ENCODE results near the gene PAIP2.
"Not testable (repeated sequence)": the region's sequence is repeated elsewhere in the genome, so short reads cannot be mapped to it uniquely, and the experiment has no call there.

PAIP2 gene

DNA sequence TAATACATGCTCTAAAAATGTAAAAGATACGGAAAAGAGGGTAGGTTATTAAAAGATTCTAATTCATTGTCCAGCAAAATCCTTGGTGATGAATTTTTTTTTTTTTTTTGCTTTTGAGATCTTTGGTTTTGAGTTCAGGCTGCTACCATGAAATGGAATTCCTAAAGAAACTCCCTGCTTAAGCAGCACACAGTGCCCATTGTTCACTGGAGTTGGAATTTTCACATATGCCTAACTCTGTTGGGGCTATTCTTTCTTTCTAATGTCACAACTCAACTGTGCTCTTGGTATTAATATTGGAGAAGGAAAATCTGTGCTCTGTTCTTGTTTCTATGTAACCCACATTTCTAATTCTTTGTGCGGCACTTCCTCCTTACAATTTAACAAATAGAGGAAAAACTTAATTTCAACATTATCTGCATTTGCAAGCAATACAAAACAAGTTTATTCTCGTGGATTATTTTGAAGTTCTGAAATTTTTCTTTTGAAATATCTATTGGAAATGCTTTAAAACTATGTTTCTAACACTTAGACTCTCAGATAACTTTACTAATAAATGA is 26.5 kb upstream of the PAIP2 start:
- DNase-seq (ENCODE audit: low read depth), result no peak

GRCh38 chr5:139335811-139336210 is 5.8 kb upstream of the PAIP2 start:
- no peak for DNase-seq (ENCODE audit: low read depth)

DNA sequence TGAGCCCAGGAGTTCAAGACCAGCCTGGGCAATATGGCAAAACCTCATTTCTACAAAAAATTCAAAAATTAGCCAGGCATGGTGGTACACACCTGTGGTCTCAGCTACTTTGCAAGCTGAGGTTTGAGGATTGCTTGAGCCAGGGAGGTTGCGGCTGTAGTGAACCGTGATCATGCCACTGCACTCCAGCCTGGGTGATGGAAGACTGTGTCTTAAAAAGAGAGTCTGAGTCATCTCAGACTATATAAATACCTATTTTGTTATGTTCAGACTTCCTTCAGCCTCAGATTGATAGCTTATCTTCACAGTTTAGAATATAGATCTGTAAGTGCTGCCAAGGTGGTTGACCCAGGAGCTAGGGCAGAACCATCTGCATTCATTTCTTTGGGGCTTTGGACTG is 1.6 kb upstream of the PAIP2 start:
- no peak for DNase-seq (ENCODE audit: low read depth)

- no peak for DNase-seq (ENCODE audit: low read depth)
Observed at GRCh38 chr5:139341187-139341688, 416 bp upstream of the PAIP2 start.

- peak; percentile 67 for DNase-seq (ENCODE audit: low read depth)
Observed at GRCh38 chr5:139342423-139342723, 719 bp downstream of the PAIP2 start.

DNA sequence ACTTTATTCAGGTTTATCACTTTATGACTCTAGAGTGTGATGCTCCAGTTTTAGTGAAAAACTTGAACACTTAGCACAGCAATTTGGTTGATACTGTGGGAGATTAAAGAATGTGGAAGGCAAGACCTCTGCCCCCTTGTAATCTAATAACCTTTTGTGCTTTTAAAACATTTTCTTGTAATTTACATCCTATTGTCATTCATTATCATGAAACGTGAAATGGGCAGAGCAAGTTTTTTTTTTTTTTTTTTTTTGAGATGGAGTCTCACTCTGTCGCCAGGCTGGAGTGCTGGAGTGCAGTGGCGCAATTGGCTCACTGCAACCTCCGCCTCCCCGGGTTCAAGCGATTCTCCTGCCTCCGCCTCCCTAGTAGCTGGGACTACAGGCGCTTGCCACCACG is 1.8 kb downstream of the PAIP2 start:
- no peak for DNase-seq (ENCODE audit: low read depth)

DNA sequence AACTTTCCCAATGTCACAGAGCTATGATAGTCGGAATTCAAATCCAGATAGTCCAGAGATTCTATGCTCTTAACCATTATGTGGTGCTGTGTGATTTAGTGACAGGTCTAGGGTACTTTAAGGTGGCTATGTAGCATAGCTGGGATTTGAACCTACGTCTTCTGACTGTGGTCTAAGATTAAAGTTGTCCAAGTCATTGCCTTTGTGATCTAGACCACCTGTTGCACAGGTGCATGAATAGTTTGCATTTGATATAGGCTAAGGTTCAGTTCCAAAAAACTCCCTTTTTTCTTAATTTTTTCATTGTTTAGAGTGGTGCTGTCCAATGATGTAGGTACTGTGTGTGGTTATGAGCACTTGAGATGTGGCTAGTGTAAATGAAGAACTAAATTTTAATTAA is 2.5 kb downstream of the PAIP2 start:
- DNase-seq (ENCODE audit: low read depth), result no peak

DNA sequence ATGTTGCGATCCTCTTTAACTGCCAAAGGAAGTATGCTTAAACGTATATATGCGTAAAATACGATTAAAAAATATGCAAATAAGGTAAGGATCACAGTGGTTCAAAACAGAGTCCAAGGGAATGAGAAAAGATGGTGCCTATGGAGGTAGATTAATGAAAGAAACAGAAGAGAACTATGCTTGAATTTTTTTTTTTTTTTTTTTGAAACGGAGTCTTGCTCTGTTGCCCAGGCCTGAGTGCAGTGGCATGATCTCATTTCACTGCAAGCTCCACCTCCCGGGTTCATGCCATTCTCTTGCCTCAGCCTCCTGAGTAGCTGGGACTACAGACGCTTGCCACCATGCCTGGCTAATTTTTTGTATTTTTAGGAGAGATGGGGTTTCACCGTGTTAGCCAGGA is 3.8 kb downstream of the PAIP2 start:
- not testable (repeated sequence) for DNase-seq (ENCODE audit: low read depth)

DNA sequence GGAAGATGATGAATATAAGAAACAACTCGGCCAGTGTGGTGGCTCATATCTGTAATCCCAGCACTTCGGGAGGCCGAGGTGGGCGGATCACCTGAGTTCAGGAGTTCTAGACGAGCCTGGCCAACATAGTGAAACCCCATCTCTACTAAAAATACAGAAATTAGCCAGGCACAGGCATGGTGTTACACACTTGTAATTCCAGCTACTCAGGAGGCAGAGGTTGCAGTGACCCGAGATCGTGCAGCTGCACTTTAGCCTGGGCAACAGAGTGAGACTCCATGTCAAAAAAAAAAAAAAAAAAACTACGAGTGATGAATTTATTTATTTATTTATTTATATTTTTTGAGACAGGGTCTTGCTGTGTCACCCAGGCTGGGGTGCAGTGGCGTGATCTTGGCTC is 6.2 kb downstream of the PAIP2 start:
- DNase-seq (ENCODE audit: low read depth), result not testable (repeated sequence)

GRCh38 chr5:139354186-139354585 is 12.5 kb downstream of the PAIP2 start:
- DNase-seq (ENCODE audit: low read depth), result no peak

GRCh38 chr5:139355900-139356299 is 14.2 kb downstream of the PAIP2 start:
- not testable (repeated sequence) for DNase-seq (ENCODE audit: low read depth)

DNA sequence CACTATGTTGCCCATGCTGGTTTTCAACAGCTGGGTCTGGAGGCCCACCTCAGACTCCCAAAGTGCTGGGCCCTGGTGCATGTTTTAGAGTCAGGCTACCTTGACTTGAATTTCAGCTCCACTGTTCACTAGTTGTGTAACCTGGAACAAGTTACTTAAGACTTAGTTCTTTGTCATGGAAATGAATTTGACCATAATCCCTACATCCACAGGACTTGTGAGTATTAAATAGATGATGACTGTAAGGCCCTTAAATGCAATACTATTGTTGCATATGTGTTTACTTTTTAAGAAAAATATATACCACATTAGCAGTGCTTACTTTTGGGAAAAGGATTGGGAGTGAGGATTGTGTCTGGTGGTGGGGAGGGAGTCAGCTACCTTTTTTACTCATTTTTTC is 16.4 kb downstream of the PAIP2 start:
- no peak for DNase-seq (ENCODE audit: low read depth)

DNA sequence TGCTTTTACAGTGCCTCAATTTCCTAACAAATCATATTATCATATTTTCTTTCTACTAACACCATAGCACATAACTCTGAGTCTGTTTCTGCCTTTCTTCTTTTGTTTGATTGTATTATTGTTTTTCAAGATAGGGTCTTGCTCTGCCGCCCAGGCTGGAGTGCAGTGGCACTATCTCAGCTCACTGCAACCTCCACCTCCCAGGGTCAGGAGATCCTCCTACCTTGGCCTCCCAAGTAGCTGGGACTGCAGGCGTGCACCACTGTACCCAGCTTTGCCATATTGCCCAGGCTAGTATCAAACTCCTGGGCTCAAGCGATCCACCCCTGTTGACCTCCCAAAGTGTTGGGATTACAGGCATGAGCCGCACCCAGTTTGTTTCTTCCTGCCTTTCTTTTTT is 18.7 kb downstream of the PAIP2 start:
- no peak for DNase-seq (ENCODE audit: low read depth)

DNA sequence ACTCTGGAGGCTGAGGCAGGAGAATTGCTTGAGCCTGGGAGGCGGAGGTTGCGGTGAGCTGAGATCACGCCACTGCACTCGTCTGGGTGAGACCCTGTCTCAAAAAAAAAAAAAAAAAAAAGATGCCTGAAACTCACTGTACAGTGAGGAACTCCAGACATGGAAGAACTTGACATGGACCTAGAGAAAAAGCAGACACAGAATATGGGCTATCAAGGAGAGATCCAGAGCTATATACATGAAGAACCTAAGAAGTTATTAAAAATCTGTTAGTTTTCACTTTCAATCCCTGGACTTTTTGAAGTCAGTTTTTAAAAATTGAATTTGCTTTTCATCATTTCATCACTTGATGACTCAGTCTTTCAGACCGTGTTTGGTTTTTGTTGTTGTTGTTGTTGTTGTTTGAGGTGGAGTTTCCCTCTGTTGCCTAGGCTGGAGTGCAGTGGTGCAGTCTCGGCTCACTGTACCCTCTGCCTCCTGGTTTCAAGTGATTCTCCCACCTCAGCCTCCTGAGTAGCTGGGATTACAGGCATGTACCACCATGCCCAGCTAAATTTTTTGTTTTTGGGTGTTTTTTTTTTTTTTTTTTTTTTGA is 20.3 kb downstream of the PAIP2 start:
- no peak for DNase-seq (ENCODE audit: low read depth)

GRCh38 chr5:139363937-139364336 is 22.3 kb downstream of the PAIP2 start:
- no peak for DNase-seq (ENCODE audit: low read depth)

- no peak for DNase-seq (ENCODE audit: low read depth)
Observed at GRCh38 chr5:139364466-139364865, 22.8 kb downstream of the PAIP2 start.

DNA sequence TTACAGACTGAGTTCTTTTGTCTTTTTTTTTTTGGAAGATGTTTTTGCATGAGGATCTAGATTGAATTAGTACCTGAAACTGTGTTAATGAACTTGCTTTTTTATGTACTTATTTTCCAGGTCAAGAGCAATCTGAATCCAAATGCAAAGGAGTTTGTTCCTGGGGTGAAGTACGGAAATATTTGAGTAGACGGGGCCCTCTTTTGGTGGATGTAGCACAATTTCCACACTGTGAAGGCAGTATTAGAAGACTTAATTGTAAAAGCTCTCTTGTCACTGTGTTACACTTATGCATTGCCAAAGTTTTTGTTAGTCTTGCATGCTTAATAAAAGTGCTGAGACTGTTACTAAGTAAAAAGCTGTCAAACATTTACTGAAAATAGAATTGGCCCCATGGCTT is 27.0 kb downstream of the PAIP2 start:
- DNase-seq (ENCODE audit: low read depth), result no peak

DNA sequence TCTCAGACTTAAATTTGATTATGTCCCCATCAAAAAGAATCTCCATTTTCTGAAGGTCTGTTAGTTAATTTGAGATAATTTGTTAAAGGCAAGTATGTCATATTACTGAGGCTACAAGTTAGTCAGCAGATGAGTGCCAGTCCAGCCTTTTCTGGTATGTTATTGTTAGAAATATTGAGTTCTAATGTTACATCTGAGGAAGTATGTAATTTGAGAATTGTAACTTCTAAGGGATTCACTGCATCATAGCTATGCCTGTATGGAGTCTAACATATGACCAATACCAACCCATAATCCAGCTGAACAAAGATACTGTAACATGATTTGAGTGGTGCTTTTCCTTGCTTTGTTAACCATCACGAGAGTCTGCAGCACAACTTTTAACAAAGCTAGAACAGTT is 27.5 kb downstream of the PAIP2 start:
- no peak for DNase-seq (ENCODE audit: low read depth)

- no peak for DNase-seq (ENCODE audit: low read depth)
Observed at GRCh38 chr5:139371482-139372435, 30.1 kb downstream of the PAIP2 start.

DNA sequence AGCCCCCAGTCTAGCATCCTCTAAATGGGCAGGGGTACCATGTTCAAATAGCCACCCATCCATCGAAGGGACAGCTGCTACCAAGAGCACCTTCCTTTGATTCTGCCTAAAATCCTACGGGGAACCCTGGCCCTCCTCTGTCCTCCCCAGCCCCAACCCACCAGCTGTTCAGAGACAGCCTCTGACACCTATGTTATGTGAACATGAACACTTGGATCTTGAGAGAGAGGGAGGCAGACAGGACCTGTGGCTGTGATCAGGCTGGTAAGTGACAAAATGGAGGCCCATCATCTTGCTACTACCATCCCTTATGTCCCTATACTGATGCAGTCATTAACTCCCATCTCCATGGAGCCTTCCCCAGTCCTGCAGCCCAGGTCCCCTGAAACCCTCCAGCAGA is 33.3 kb downstream of the PAIP2 start:
- DNase-seq (ENCODE audit: low read depth), result no peak

DNA sequence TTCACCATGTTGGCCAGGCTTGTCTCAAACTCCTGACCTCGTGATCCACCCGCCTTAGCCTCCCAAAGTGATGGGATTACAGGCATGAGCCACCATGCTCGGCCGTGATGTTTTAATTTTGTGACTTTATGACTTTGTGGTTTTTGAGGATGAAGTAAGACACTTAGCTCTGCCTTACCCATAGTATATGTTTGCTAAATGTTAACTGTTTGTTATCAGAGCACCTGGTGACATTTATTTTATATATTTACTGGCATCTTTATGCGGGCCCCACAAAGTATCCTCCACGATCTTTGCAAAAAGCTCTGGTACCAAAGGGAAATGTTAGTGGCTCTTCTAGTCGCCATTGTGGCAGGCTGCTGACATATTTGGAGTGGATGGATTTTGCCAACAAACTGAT is 34.7 kb downstream of the PAIP2 start:
- no peak for DNase-seq (ENCODE audit: low read depth)

GRCh38 chr5:139377226-139377625 is 35.6 kb downstream of the PAIP2 start:
- DNase-seq (ENCODE audit: low read depth), result no peak

- no peak for DNase-seq (ENCODE audit: low read depth)
Observed at GRCh38 chr5:139378101-139378825, 36.6 kb downstream of the PAIP2 start.

All from activated T-cell treated with anti-CD3 and anti-CD28 coated beads for 1 hour (primary cell).